Heart left ventricle (tissue), 13 donors: ENCODE measurements around the gene CST9.

Experiments used
- CTCF ChIP-seq, 12 donors: fragments of 200-600 bp; sonication (generic) in 4 of 12; IDR thresholded peaks; one replicate each; pipeline versions ENCODE4 v1.5.0 to v1.8.0; 2018 to 2022; ENCODE audit warnings: antibody characterized with exemption in 12 of 12, mild to moderate bottlenecking in 5 of 12
- POLR2A ChIP-seq, 2 donors: fragments of 450-650 bp; IDR thresholded peaks; one replicate each; pipeline ENCODE4 v1.6.1; 2017; ENCODE audit warnings: antibody characterized with exemption in 2 of 2, mild to moderate bottlenecking in 2 of 2, moderate library complexity in 2 of 2
- donor health status: ischemic (EF 13 %, LVEDD 7.1; RV severe dilation, severe dysfunction).
- donor health status: DM: no; HTN: yes; CAD: no.
- donor health status: DM: no; HTN: no; CAD: no.
- donor health status: ischemic (EF 25% LVEDD 6.9; RV normal size, moderate dysfunction).
- donor health status: ischemic (EF 25% LVEDD 5.7; RV mildly dilated, moderate dysfunction).
- donor health status: ischemic (EF 35%, LVEDD 5.7; RV mildly dilated, moderate dysfunction).
- donor health status: nonischemic (EF 11% LVEDD 7.7; RV severe dilation, severe dysfunction).
- donor health status: DM: yes; HTN: yes; CAD: no.
- donor health status: PGD.
- donor health status: ischemic (EF 29% LVEDD 5.4; RV normal size, mild dysfunction).
- donor health status: nonischemic (EF 23%, LVEDD 6.1; RV moderate dilation, normal function).

- TF ChIP-seq CTCF (IDR thresholded peaks at IDR 0.05) = no peak
- TF ChIP-seq POLR2A (IDR thresholded peaks at IDR 0.05) = no peak
Measured at GRCh38 chr20:23634044-23634801, 28.5 kb upstream of the CST9 start.
